ENCODE results near the gene MEGF8. TPM values are rescaled to one million over a fixed set of nuclear protein-coding genes. Genes with fewer than 3 reads are reported as not detected.
"Not testable (repeated sequence)": the region's sequence is repeated elsewhere in the genome, so short reads cannot be mapped to it uniquely, and the experiment has no call there.

Gene MEGF8
- total RNA-seq, 1 donor from 2014 or later = 4.3 TPM

GRCh38 chr19:42326969-42327368 lies 1.5 kb downstream of the MEGF8 start:
- intact Hi-C loops (cut with micrococcal nuclease) = loop anchor here (10.0 kb wide), 1 partner anchor 1982 kb away; the partner anchor contains the start of genes C19orf47 and PLD3

GRCh38 chr19:42327381-42327780 lies 1.9 kb downstream of the MEGF8 start:
- intact Hi-C loops (cut with micrococcal nuclease) = loop anchor here (10.0 kb wide), 1 partner anchor 1983 kb away; the partner anchor contains the start of genes C19orf47 and PLD3

- intact Hi-C loops (cut with micrococcal nuclease) = loop anchor here (10.0 kb wide), 1 partner anchor 1983 kb away; the partner anchor contains the start of genes C19orf47 and PLD3
These were observed 2.7 kb downstream of the MEGF8 start for GRCh38 chr19:42328106-42328505.

- intact Hi-C loops (cut with micrococcal nuclease) = loop anchor here (10.0 kb wide), 1 partner anchor 1984 kb away; the partner anchor contains the start of genes C19orf47 and PLD3
These were observed 3.4 kb downstream of the MEGF8 start for GRCh38 chr19:42328854-42329253.

- intact Hi-C loops (cut with micrococcal nuclease) = no loop called here
These were observed 4.8 kb downstream of the MEGF8 start for GRCh38 chr19:42330241-42330711.

GRCh38 chr19:42331333-42331732 lies 5.9 kb downstream of the MEGF8 start:
- intact Hi-C loops (cut with micrococcal nuclease) = not testable (repeated sequence)

- intact Hi-C loops (cut with micrococcal nuclease) = no loop called here
These were observed 6.6 kb downstream of the MEGF8 start for GRCh38 chr19:42332059-42332458.

- intact Hi-C loops (cut with micrococcal nuclease) = no loop called here
These were observed 7.6 kb downstream of the MEGF8 start for GRCh38 chr19:42333018-42333417.

GRCh38 chr19:42333975-42334696 lies 8.7 kb downstream of the MEGF8 start:
- intact Hi-C loops (cut with micrococcal nuclease) = no loop called here

GRCh38 chr19:42334697-42335373 lies 9.4 kb downstream of the MEGF8 start:
- intact Hi-C loops (cut with micrococcal nuclease) = no loop called here

- intact Hi-C loops (cut with micrococcal nuclease) = no loop called here
These were observed 10.0 kb downstream of the MEGF8 start for GRCh38 chr19:42335374-42335936.

- intact Hi-C loops (cut with micrococcal nuclease) = no loop called here
These were observed 10.5 kb downstream of the MEGF8 start for GRCh38 chr19:42335971-42336370.

- intact Hi-C loops (cut with micrococcal nuclease) = not testable (repeated sequence)
These were observed 13.9 kb downstream of the MEGF8 start for GRCh38 chr19:42339126-42339860.

GRCh38 chr19:42339922-42340321 lies 14.5 kb downstream of the MEGF8 start:
- intact Hi-C loops (cut with micrococcal nuclease) = not testable (repeated sequence)

GRCh38 chr19:42343344-42344110 lies 18.1 kb downstream of the MEGF8 start:
- intact Hi-C loops (cut with micrococcal nuclease) = no loop called here

GRCh38 chr19:42344336-42344893 lies 19.0 kb downstream of the MEGF8 start:
- intact Hi-C loops (cut with micrococcal nuclease) = no loop called here

GRCh38 chr19:42345191-42345812 lies 19.9 kb downstream of the MEGF8 start:
- intact Hi-C loops (cut with micrococcal nuclease) = no loop called here

GRCh38 chr19:42348211-42348610 lies 22.8 kb downstream of the MEGF8 start:
- intact Hi-C loops (cut with micrococcal nuclease) = no loop called here

- intact Hi-C loops (cut with micrococcal nuclease) = no loop called here
These were observed 24.1 kb downstream of the MEGF8 start for GRCh38 chr19:42349378-42350107.

All from T-helper 1 cell treated with Interleukin-12 subunit alpha and Interleukin-12 subunit beta and Interleukin-4 antibody, amounts not matched to agents 30 ng/mL and 1 ng/mL, for 36 hours (primary cell).